Transverse colon (tissue), 4 donors: ENCODE data around the gene LPCAT3. TPM values are rescaled to one million over a fixed set of nuclear protein-coding genes. Genes with fewer than 3 reads are reported as not detected.

Experiments
- DNase-seq: peaks from one replicate; pipeline ENCODE4 v3.0.0-alpha.2; 2019
- H3K27ac ChIP-seq, 4 donors: fragments of 200-600 bp; sonication (generic); 2 replicates each; pipeline ENCODE4 v1.5.1; 2016 to 2018; ENCODE audit warnings: inconsistent platforms in 4 of 4
- H3K27me3 ChIP-seq: fragments of 200-600 bp; sonication (generic); 2 replicates; pipeline ENCODE4 v1.5.1; 2017; ENCODE audit warnings: inconsistent platforms
- H3K36me3 ChIP-seq, 4 donors: fragments of 200-600 bp; sonication (generic); 2 replicates each; pipeline ENCODE4 v1.5.1; 2017 to 2019; ENCODE audit warnings: inconsistent platforms in 4 of 4
- H3K4me1 ChIP-seq, 4 donors: fragments of 200-600 bp; sonication (generic); 2 replicates each; pipeline ENCODE4 v1.5.1; 2017 to 2020; ENCODE audit warnings: inconsistent platforms in 4 of 4
- H3K4me3 ChIP-seq, 4 donors: fragments of 200-600 bp; sonication (generic); 1 replicate in 1 of 4; 2 replicates in 3 of 4; pipeline versions ENCODE4 v1.5.1 to v1.6.1; 2017 to 2019; ENCODE audit warnings: inconsistent platforms in 4 of 4
- H3K9me3 ChIP-seq, 2 donors: fragments of 200-600 bp; sonication (generic); 2 replicates each; pipeline ENCODE4 v1.5.1; 2017 to 2019; ENCODE audit warnings: inconsistent platforms in 2 of 2
- EP300 ChIP-seq: sonication (generic); formaldehyde crosslinking; IDR thresholded peaks from one replicate; pipeline ENCODE4 v1.6.1; 2017; ENCODE audit warnings: antibody characterized with exemption, low read depth
- POLR2A ChIP-seq: fragments of 450-650 bp; IDR thresholded peaks from one replicate; pipeline ENCODE4 v1.6.1; 2016; ENCODE audit warnings: antibody characterized with exemption, mild to moderate bottlenecking, moderate library complexity
- POLR2AphosphoS5 ChIP-seq, 3 donors: sonication (generic); formaldehyde crosslinking; IDR thresholded peaks; one replicate each; pipeline ENCODE4 v1.6.1; 2016; ENCODE audit warnings: antibody characterized with exemption in 3 of 3
- WGBS, 2 donors: methylation state at CpG; one replicate each; pipeline ENCODE4 v1.1.5; 2018; ENCODE audit warnings: low coverage in 1 of 2; 5-methylcytosine and 5-hydroxymethylcytosine counted together
- in situ Hi-C, 4 donors: fragments of 200-750 bp; cut with MboI; loops; one replicate each; pipeline versions ENCODE4 v1.15.0 to v1.15.1; 2017; ENCODE audit warnings: low sequenced_read_pairs in 3 of 4, low pct_ligation_motif_present in 1 of 4, low pct_unique_long_range_greater_than_20kb in 1 of 4
- intact Hi-C: fragments of 100-400 bp; cut with DNase I; formaldehyde crosslinking; loops from one replicate; pipeline ENCODE4 v1.15.1; 2023; ENCODE audit warnings: low total_unique reads
- total RNA-seq, 4 donors: library from RNA; depleted of rRNA; stranded (reverse); fragments of >200 nt; gene quantifications; one replicate each; pipeline ENCODE4 v1.1.0, GENCODE V29; 2016
- TF ChIP-seq, protein P1 (sequence below), 5 experiments: fragments of 200-600 bp in 3 of 5; fragments of 450-650 bp in 2 of 5; sonication (generic) in 3 of 5; IDR thresholded peaks; 1 replicate in 2 of 5; 2 replicates in 3 of 5; pipeline ENCODE4 v1.5.1; 2016 to 2017; ENCODE audit warnings: antibody characterized with exemption in 5 of 5, inconsistent platforms in 3 of 5, mild to moderate bottlenecking in 2 of 5, moderate library complexity in 1 of 5

LPCAT3 gene
- total RNA-seq, 4 donors from 2014 or later = 56.1 to 271 (median 111) TPM

DNA sequence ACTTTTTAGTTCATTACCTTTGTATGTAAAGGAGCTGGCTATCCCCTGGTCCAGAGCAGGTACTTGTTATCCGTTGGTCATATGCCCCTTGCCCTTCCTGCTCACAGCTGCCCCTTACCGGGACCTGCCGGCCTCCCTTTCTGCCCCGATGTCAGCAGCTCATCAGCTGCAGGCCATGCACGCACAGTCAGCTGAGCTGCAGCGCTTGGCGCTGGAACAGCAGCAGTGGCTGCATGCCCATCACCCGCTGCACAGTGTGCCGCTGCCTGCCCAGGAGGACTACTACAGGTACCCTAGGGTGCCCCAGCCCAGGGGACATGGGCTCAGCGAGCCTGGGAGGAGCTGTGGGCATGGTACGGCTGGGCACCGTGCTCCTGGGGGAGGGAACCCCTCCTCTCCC lies 77.0 kb downstream of the LPCAT3 start:
- H3K4me3 ChIP-seq = no peak overlapping the region
- no peak for DNase-seq
- no peaks in the 10 kb centered on the region for H3K27me3 ChIP-seq
- no peaks in the 10 kb centered on the region for H3K36me3 ChIP-seq
- TF ChIP-seq POLR2AphosphoS5 (IDR thresholded peaks at IDR 0.05) (peak in 2 of 3 donors; percentile 5 to 27), EP300 (no peak)
- H3K27ac ChIP-seq = peak overlapping the region in 2 of 4 donors; percentile 13 to 99
- WGBS, 2 donors = 90% methylated on average over 12 of the region's 12 CpGs; no CpG with 5 or more reads in 1 of the 2 donors
- peaks cover 25 to 52% (median 44%) of the 10 kb centered on the region in 4 donors for H3K4me1 ChIP-seq
- intact Hi-C loops (no loop called here), in situ Hi-C loops (loop anchor here in 3 of 4 donors (10.0 to 25.0 kb wide), 2 partner anchors 164 to 171 kb away; partner anchors contain the start of gene C1RL (in 3 of the 3))
- H3K9me3 ChIP-seq = no peaks in the 10 kb centered on the region

DNA sequence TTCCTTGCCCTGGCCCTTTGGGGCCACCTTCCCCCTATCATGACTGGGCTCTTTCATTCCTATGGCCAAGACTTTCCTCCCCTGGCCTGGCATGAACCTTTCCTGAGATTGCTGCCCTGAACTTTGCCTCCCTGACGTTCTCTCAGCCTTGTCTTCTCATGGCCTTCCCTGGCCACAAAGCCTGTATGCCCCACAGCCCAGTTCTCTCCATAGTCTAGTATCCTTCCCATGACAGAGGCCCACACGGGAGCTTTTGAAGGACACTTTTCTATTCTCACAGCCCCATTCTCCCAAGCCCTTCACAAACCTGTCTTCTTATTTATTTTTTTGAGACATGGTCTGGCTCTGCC lies 79.1 kb downstream of the LPCAT3 start:
- H3K27me3 ChIP-seq = no peaks in the 10 kb centered on the region
- no peak for DNase-seq
- peaks cover 12 to 45% (median 32%) of the 10 kb centered on the region in 4 donors for H3K4me1 ChIP-seq
- no peak overlapping the region for H3K4me3 ChIP-seq
- H3K36me3 ChIP-seq = peaks cover 0 to 8% (median 0%) of the 10 kb centered on the region in 4 donors
- intact Hi-C loops (loop anchor here (5.0 kb wide), 1 partner anchor 67 kb away; the partner anchor contains the start of gene SPSB2), in situ Hi-C loops (loop anchor here in 2 of 4 donors (25.0 kb wide), 1 partner anchor 173 kb away; the partner anchor contains the start of gene C1RL (in 2 of the 2))
- 67 to 83% methylated on average over 1 to 2 of the region's 2 CpGs for WGBS, 2 donors
- TF ChIP-seq, protein P1, sequence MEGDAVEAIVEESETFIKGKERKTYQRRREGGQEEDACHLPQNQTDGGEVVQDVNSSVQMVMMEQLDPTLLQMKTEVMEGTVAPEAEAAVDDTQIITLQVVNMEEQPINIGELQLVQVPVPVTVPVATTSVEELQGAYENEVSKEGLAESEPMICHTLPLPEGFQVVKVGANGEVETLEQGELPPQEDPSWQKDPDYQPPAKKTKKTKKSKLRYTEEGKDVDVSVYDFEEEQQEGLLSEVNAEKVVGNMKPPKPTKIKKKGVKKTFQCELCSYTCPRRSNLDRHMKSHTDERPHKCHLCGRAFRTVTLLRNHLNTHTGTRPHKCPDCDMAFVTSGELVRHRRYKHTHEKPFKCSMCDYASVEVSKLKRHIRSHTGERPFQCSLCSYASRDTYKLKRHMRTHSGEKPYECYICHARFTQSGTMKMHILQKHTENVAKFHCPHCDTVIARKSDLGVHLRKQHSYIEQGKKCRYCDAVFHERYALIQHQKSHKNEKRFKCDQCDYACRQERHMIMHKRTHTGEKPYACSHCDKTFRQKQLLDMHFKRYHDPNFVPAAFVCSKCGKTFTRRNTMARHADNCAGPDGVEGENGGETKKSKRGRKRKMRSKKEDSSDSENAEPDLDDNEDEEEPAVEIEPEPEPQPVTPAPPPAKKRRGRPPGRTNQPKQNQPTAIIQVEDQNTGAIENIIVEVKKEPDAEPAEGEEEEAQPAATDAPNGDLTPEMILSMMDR (IDR thresholded peaks at IDR 0.05) = no peak
- TF ChIP-seq POLR2AphosphoS5 (IDR thresholded peaks at IDR 0.05) = peak in 1 of 3 donors; percentile 9
- H3K9me3 ChIP-seq = no peaks in the 10 kb centered on the region
- peak overlapping the region; percentile 90 to 99 (median 96) for H3K27ac ChIP-seq

DNA sequence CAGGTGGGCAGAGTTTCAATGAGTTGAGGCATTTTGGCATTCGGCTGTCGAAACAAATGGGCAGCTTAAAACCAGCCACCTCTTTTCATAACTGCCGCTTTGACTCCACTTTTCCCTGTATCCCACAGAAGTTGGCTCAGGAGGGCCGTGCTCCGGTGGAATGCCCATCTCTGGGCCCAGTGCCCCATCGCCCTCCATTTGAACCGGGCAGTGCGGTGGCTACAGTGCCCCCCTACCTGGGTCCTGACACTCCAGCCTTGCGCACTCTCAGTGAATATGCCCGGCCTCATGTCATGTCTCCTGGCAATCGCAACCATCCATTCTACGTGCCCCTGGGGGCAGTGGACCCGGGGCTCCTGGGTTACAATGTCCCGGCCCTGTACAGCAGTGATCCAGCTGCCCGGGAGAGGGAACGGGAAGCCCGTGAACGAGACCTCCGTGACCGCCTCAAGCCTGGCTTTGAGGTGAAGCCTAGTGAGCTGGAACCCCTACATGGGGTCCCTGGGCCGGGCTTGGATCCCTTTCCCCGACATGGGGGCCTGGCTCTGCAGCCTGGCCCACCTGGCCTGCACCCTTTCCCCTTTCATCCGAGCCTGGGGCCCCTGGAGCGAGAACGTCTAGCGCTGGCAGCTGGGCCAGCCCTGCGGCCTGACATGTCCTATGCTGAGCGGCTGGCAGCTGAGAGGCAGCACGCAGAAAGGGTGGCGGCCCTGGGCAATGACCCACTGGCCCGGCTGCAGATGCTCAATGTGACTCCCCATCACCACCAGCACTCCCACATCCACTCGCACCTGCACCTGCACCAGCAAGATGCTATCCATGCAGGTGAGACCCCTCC lies 79.7 kb downstream of the LPCAT3 start:
- Histone ChIP-seq H3K4me1 (peaks cover 14 to 51% (median 38%) of the 10 kb centered on the region in 4 donors), H3K4me3 (peak overlapping the region in 2 of 4 donors; percentile 53 to 59), H3K27ac (peak overlapping the region; percentile 90 to 99 (median 96)), H3K27me3 (no peaks in the 10 kb centered on the region), H3K9me3 (no peaks in the 10 kb centered on the region), H3K36me3 (peaks cover 0 to 8% (median 0%) of the 10 kb centered on the region in 4 donors)
- in situ Hi-C loops (loop anchor here in 2 of 4 donors (25.0 kb wide), 1 partner anchor 174 kb away; the partner anchor contains the start of gene C1RL (in 2 of the 2)), intact Hi-C loops (loop anchor here (5.0 kb wide), 1 partner anchor 66 kb away; the partner anchor contains the start of gene SPSB2)
- no peak for DNase-seq
- WGBS, 2 donors = 80% methylated on average over 1 to 32 of the region's 32 CpGs
- peak in 1 of 3 donors; percentile 57 for TF ChIP-seq POLR2AphosphoS5 (IDR thresholded peaks at IDR 0.05)
- TF ChIP-seq EP300 = no peak
- TF ChIP-seq, protein P1 (IDR thresholded peaks at IDR 0.05) = peak in 1 of 5 experiments; percentile 27
- no peak for TF ChIP-seq POLR2A

DNA sequence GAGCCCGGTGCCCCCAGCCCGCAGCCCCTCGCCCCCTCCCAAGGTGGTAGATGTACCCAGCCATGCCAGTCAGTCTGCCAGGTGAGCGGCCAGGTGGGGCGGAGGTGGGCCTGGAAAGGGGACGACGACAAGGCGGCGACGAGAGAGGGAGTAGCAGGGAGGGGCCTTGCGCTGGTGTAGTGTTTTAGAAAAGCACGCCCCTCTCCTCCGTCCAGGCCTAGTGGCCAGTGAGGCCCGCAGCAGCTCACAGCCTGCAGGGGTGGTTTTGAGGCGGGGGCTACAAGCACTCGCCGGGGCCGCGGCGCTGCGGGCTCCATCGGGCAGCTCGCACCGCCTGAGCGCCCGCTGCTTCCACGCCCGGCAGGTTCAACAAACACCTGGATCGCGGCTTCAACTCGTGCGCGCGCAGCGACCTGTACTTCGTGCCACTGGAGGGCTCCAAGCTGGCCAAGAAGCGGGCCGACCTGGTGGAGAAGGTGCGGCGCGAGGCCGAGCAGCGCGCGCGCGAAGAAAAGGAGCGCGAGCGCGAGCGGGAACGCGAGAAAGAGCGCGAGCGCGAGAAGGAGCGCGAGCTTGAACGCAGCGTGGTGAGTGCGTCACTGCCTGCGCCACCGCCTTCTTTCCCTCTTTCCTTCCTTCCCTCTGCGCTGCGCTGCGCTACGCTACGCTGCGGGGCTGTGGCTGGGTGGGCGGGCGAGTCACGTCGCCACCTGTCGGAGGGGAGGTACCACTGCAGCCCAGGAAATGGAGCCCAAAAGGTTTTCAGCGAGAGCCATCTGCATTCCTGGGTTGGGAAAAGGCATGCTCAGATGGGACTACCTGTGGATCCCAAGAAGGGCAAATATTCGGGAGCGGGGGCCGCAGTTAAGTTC lies 80.6 kb downstream of the LPCAT3 start:
- WGBS, 2 donors = 0% methylated on average over 4 to 47 of the region's 80 CpGs
- in situ Hi-C loops (loop anchor here in 2 of 4 donors (25.0 kb wide), 1 partner anchor 175 kb away; the partner anchor contains the start of gene C1RL (in 2 of the 2)), intact Hi-C loops (loop anchor here (5.0 kb wide), 1 partner anchor 65 kb away; the partner anchor contains the start of gene SPSB2)
- H3K4me3 ChIP-seq = peak overlapping the region; percentile 43 to 59 (median 52)
- H3K4me1 ChIP-seq = peaks cover 13 to 53% (median 40%) of the 10 kb centered on the region in 4 donors
- DNase-seq = peak; percentile 95
- H3K36me3 ChIP-seq = peaks cover 0 to 8% (median 0%) of the 10 kb centered on the region in 4 donors
- no peaks in the 10 kb centered on the region for H3K27me3 ChIP-seq
- H3K9me3 ChIP-seq = no peaks in the 10 kb centered on the region
- H3K27ac ChIP-seq = peak overlapping the region; percentile 90 to 99 (median 96)
- TF ChIP-seq EP300 (no peak), POLR2AphosphoS5 (IDR thresholded peaks at IDR 0.05) (peak; percentile 85 to 98 (median 97)), POLR2A (peak; percentile 90)
- TF ChIP-seq, protein P1 (IDR thresholded peaks at IDR 0.05) = peak; percentile 82 to 99 (median 96)
